NCI-H526 (cell line): ENCODE measurements around the gene CHTF18.

Experiments
- DNase-seq, 2 experiments: peaks; one replicate each; lab custom pipeline; 2025; lab: John Stamatoyannopoulos, UW

The CHTF18 gene

GRCh38 chr16:794091-794822 is 5.8 kb downstream of the CHTF18 start:
- DNase-seq: no peak

GRCh38 chr16:794853-795466 is 6.5 kb downstream of the CHTF18 start:
- no peak for DNase-seq

- DNase-seq: peak in 1 of 2 experiments; percentile 56
These were observed 7.3 kb downstream of the CHTF18 start for GRCh38 chr16:795580-796229.

GRCh38 chr16:796296-797119 is 8.1 kb downstream of the CHTF18 start:
- no peak for DNase-seq

- peak in 1 of 2 experiments; percentile 60 for DNase-seq
These were observed 8.7 kb downstream of the CHTF18 start for GRCh38 chr16:797120-797420.

GRCh38 chr16:797686-798085 is 9.3 kb downstream of the CHTF18 start:
- no peak for DNase-seq

GRCh38 chr16:798666-799065 is 10.2 kb downstream of the CHTF18 start:
- peak; percentile 60 to 87 for DNase-seq

GRCh38 chr16:799111-799947 is 10.9 kb downstream of the CHTF18 start:
- DNase-seq: peak; percentile 32 to 73

GRCh38 chr16:799948-800833 is 11.8 kb downstream of the CHTF18 start, which contains the start of gene GNG13:
Gene GNG13 (minus strand): TSS chr16:800734. CDS start chr16:799077, 1,657 bp downstream.
- peak in 1 of 2 experiments; percentile 40 for DNase-seq

- DNase-seq: no peak
These were observed 12.6 kb downstream of the CHTF18 start for GRCh38 chr16:800834-801511.

GRCh38 chr16:801584-802363 is 13.4 kb downstream of the CHTF18 start:
- no peak for DNase-seq

- DNase-seq: no peak
These were observed 14.0 kb downstream of the CHTF18 start for GRCh38 chr16:802461-802860.

GRCh38 chr16:802914-803753 is 14.7 kb downstream of the CHTF18 start:
- no peak for DNase-seq

- no peak for DNase-seq
These were observed 15.3 kb downstream of the CHTF18 start for GRCh38 chr16:803754-804080.

- DNase-seq: no peak
These were observed 16.0 kb downstream of the CHTF18 start for GRCh38 chr16:804193-805048.

GRCh38 chr16:805474-805873 is 17.1 kb downstream of the CHTF18 start:
- no peak for DNase-seq
